IPS-NIHi11 (cell line): Measurements from ENCODE around the gene RLN1.
"Not testable (repeated sequence)": the region's sequence is repeated elsewhere in the genome, so short reads cannot be mapped to it uniquely, and the experiment has no call there.

Source experiments
- DNase-seq: peaks from one replicate; pipeline ENCODE4 v3.0.0; 2012; ENCODE audit warnings: mixed read lengths, low spot score

RLN1 gene

DNA sequence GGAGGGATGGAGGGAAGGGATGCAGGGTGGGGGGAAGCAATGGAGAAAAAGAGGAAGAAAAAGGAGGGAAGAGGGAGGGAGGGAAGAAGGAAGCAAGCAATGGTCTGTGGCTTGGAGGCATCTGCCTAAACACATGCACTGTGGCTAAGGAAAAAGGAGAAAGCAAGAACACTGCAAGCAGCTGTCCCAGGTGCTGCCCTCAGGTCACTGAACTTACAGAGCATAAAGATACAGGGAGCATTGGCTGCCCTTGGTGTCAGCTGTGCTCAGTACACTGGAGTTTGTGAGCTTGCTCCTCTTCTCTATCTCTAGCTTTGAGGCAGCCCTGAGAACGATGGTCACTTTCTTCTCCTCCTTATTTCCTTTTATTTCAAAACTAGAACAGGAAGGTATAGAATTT lies 18.1 kb downstream of the RLN1 start:
- DNase-seq: not testable (repeated sequence)

DNA sequence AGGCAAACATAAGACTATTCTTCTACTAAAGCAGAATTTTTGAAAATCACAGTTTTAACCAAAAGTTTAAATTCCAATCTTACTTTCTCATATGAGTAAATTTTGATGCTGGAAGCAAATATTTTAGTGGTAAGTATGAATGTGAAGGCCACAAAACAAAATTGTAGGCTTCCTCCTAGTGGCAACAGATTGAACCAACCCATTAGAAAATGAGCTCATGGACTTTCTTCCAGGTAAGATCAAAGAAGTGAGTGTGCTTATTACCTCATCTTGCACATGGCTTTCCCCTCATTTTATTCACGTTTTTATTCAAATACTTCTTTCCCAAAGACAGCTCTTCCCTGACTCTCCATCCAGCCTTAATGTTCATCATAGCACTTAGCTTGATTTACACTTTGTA lies 18.6 kb downstream of the RLN1 start:
- DNase-seq: no peak

DNA sequence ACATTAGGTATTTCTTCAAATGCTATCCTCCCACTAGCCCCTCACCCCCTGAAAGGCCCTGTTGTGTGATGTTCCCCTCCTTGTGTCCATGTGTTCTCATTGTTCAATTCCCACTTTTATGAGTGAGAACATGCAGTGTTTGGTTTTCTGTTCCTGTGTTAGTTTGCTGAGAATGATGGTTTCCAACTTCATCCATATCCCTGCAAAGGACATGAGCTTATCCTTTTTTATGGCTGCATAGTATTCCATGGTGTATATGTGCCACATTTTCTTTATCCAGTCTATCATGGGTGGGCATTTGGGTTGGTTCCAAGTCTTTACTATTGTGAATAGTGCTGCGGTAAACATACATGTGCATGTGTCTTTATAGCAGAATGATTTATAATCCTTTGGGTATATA lies 23.3 kb downstream of the RLN1 start:
- not testable (repeated sequence) for DNase-seq

DNA sequence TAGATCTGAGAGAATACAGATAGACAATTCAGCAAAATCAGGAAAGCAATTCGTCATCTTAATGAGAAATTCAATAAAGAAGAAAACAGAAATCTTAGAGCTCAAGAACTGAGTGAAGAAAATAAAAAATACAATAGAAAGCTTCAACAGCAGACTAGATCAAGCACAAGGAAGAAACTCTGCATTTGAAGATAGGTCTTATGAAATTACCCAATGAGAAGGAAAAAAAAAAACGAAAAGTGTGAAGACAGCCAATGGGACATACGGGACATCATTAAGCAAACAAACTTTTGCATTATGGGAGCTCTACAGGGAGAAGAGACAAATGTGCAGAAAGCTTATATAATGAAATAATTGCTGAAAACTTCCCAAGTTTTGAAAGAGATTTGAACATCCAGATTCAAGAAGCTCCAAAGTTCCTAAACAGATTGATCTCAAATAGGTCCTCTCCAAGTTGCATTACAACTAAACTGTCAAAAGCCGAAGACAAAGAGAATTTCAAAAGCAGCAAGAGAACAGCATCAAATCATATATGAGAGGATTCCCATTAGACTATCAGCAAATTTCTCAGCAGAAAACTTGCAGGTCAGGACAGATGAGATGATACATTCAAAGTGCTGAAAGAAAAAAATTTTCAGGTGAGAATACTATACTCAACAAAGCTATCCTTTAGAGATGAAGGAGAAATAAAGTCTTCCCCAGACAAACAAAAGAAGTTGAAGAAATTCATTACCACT lies 24.3 kb downstream of the RLN1 start:
- DNase-seq: no peak

DNA sequence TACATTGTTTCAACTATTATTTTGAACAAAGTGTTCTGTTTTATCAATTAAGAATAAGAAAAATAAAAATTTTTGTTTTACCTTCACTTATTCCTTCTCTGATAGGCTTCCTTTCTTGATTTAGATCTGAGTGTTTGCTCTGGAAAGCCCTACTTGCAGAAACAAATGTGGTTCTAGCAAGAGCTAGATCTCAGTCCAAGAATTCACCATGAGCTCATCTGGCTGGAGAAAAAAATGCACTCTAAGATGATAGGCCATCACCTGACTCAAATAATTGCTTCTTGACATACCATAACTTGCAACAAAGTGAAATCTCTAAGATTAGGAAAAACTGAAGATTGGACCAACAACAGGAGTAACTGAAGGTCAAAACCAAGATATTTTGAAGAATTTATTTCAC lies 28.8 kb downstream of the RLN1 start:
- no peak for DNase-seq

DNA sequence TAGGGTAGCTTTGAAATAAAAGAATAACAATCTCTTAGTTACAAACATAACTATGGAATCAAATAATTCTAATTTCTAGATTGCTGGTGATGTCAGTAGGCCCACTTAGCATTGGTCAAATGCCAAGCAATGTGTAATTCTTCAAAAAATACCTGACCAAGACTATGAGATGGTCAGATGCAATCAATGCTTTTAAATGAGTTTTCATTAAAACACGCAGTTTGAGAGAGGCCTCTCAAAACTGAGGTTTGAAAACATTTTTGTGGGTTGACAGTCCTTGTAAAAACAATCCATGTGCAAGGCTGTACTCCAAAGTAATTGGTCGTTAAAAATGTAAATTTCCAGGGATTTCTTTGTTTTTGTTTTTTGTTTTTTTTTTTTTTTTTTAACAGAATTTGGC lies 33.9 kb downstream of the RLN1 start:
- DNase-seq: no peak

DNA sequence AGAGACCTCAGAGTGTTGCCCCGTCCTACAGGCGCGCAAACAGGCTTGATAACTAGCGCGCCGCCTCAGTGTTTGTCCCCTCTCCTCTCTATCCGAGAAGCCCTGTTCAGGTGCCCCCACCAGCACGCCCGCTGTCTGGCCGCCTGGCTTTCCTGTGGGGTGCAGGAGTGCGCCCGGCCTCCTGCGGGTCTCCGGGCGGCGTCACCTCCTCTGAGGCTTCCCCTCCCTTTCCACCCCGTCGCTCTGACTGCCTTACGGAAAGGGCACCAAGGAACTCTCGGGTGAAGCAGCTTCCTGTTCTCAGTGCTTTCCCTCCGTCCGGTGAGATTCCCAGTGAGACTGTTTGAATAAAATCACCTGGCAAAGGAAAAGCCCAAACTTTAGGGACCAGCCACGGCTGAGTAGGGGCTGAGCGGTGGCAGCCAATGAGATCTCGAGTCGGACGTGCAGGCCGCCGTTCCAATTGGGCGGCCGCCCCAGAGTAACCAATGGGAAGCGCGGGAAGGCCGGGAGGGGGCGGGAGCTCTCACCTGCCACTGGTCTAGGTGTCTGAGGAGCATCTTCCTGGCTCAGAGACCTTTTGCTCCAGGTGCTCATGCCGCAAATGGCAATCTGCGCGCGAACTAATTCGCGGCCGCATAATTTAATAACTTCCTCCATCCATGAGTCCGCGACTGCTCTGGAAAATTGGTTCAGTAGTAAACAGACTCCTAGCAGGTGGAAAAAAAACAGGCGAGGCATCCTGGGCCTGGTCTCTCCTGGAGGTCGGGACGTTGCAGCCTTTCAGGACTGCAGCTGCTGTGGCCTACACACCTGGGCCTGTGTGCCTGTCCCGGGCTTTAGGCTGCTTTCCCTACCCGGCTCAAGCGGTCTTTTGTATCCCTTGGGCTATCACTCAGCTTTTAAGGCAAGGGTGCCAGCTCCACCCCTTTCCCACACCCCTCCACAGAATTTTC lies 35.6 kb downstream of the RLN1 start, which contains the start of gene RLN2:
TSS of gene RLN2 (minus strand) at position 877 of the 956 bp plus-strand sequence. CDS start at position 741, 136 bp downstream.
- not testable (repeated sequence) for DNase-seq

DNA sequence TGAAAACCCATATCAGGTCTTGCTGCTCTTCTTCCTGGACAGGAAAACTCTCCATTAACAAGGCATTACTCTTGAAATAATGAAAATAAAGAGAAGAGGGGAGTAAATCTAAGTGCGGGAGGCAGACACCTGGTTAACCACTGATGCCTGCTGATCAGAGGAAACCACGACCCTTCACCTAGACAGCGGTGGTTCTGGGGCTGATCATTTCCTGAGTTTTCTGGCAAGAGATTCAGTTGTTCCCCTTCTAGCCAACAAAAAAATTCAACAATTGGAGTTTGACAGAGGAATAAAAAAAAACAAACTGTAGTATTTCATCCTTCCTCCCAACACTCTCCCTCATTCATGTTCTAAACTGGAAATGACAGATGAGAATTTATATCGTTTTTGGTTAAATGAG lies 38.1 kb downstream of the RLN1 start:
- DNase-seq: no peak

DNA sequence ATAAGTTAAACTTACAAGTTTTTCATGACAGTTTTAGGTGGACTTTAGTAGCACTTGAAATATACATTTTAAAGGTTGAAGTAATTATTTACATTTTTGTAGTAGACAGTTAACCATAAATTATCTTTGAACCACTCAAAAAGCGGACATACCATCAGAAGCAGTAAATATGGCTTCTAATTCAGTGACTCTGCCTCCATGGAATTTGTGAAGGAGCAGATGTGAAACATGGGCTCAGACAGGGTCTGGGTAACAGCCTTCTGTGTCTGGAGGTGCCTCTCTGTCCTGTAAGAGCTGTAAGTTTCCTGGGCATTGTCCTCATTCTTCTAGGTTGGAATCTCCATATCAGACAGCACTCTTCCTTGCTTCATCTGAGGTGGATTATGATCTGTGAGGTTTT lies 47.5 kb downstream of the RLN1 start:
- DNase-seq: no peak

DNA sequence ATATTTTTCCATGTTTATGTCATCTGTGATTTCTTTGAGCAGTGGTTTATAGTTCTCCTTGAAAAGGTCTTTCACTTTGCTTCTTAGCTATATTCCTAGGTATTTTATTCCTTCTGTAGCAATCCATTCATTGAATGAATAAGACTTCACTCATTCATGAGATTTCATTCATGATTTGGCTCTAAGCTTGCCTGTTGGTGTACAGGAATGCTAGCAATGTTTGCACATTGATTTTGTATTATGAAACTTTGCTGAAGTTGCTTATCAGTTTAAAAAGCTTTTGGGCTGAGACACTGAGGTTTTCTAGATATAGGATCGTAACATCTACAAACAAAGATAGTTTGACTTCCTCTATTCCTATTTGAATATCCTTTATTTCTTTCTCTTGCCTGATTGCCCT lies 51.1 kb downstream of the RLN1 start:
- no peak for DNase-seq

DNA sequence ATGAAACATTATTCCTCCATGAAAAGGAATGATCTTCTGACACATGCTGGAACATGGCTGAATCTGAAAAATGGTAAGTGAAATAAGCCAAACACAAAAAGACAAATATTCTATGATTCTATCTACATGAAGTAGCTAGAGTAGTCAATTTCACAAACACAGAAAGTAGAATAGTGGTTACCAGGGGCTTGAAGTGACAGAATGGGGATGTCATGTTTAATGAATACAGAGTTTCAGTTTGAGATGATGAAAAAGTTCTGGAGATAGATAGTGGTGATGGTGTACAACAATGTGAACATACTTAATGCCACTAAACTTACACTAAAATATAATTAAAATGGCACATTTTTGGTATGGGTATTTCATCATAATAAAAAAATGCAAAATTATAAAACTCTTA lies 53.4 kb downstream of the RLN1 start:
- no peak for DNase-seq
